H1 (cell line): Measurements from ENCODE around the gene NOXO1. TPM values are rescaled to one million over a fixed set of nuclear protein-coding genes. Genes with fewer than 3 reads are reported as not detected.
A peak's percentile ranks its signal among the peaks of the same experiment; 100 is the strongest.

Experiments
- CTCF ChIA-PET: fragments of 300-600 bp; sonication (Branson Sonifier 250); formaldehyde crosslinking; loops from one replicate; lab custom pipeline; 2021; ENCODE audit not compliant: partially characterized antibody; lab: Charles Lee
- POLR2A ChIA-PET: fragments of 300-600 bp; sonication (Branson Sonifier 250); formaldehyde crosslinking; loops from one replicate; lab custom pipeline; 2021; ENCODE audit warnings: inconsistent platforms; ENCODE audit not compliant: partially characterized antibody; lab: Charles Lee
- DNase-seq, 2 experiments: peaks; one replicate each; pipeline versions ENCODE4 v3.0.0 to v3.0.0-alpha.2; 2010 to 2022; ENCODE audit warnings: low spot score in 2 of 2, low read depth in 1 of 2, mixed read lengths in 1 of 2
- FAIRE-seq: peaks from 2 replicates; lab custom pipeline; 2011; peaks lifted over from hg19 to GRCh38; lab: Jason Lieb, UNC
- H2AFZ ChIP-seq: 2 replicates; pipeline ENCODE4 v1.8.1; 2012; ENCODE audit warnings: low read length, inconsistent platforms
- H2AK5ac ChIP-seq: 2 replicates; pipeline ENCODE4 v1.6.1; 2013; ENCODE audit warnings: low read depth, low read length
- H2BK120ac ChIP-seq: replicated peaks from 2 replicates; pipeline ENCODE3; 2013; ENCODE audit warnings: low read depth, low read length, inconsistent platforms
- H2BK12ac ChIP-seq: 2 replicates; pipeline ENCODE4 v1.6.1; 2013; ENCODE audit warnings: low read depth, low read length
- H2BK15ac ChIP-seq: 2 replicates; pipeline ENCODE4 v1.6.1; 2013; ENCODE audit warnings: low read length
- H2BK20ac ChIP-seq: 2 replicates; pipeline ENCODE4 v1.6.1; 2013; ENCODE audit warnings: low read length
- H2BK5ac ChIP-seq: 2 replicates; pipeline ENCODE4 v1.6.1; 2013; ENCODE audit warnings: low read depth, low read length
- H3K14ac ChIP-seq: 2 replicates; pipeline ENCODE4 v1.6.1; 2013; ENCODE audit warnings: inconsistent platforms; ENCODE audit not compliant: insufficient read length
- H3K18ac ChIP-seq: 2 replicates; pipeline ENCODE4 v1.6.1; 2013; ENCODE audit warnings: low read length; ENCODE audit errors: extremely low read depth
- H3K23ac ChIP-seq: 2 replicates; pipeline ENCODE4 v1.6.1; 2013; ENCODE audit warnings: inconsistent platforms; ENCODE audit not compliant: insufficient read length
- H3K23me2 ChIP-seq: 2 replicates; pipeline ENCODE4 v1.6.1; 2013; ENCODE audit warnings: low read depth, low read length
- H3K27ac ChIP-seq: 2 replicates; pipeline ENCODE4 v1.6.1; 2011; ENCODE audit warnings: low read depth, low read length, inconsistent platforms
- H3K27me3 ChIP-seq, 4 experiments: replicated peaks in 1 of 4; 1 replicate in 1 of 4; 2 replicates in 3 of 4; pipeline versions ENCODE4 v1.6.1 to v1.8.1; 2011 to 2013; ENCODE audit warnings: low read length in 3 of 4, mild to moderate bottlenecking in 3 of 4, inconsistent platforms in 2 of 4, mixed read lengths in 2 of 4, moderate library complexity in 1 of 4; ENCODE audit not compliant: control insufficient read depth in 3 of 4, insufficient read depth in 3 of 4; ENCODE audit errors: extremely low read depth in 1 of 4
- H3K36me3 ChIP-seq, 4 experiments: 2 replicates each; pipeline versions ENCODE4 v1.6.1 to v1.8.1; 2011 to 2013; ENCODE audit warnings: mild to moderate bottlenecking in 4 of 4, low read length in 3 of 4, moderate library complexity in 2 of 4, control low read depth in 1 of 4, inconsistent platforms in 1 of 4; ENCODE audit not compliant: insufficient read depth in 4 of 4, control insufficient read depth in 2 of 4
- H3K4ac ChIP-seq: replicated peaks from 2 replicates; pipeline ENCODE3; 2013; ENCODE audit warnings: low read length, low read depth, mixed read lengths, inconsistent platforms; ENCODE audit not compliant: insufficient read length
- H3K4me1 ChIP-seq, 4 experiments: replicated peaks in 1 of 4; 1 replicate in 1 of 4; 2 replicates in 3 of 4; pipeline versions ENCODE4 v1.6.1 to v1.8.1; 2011 to 2013; ENCODE audit warnings: low read length in 3 of 4, inconsistent platforms in 2 of 4, mixed read lengths in 1 of 4; ENCODE audit not compliant: insufficient read depth in 4 of 4, control insufficient read depth in 3 of 4
- H3K4me2 ChIP-seq, 2 experiments: 2 replicates each; pipeline versions ENCODE4 v1.6.1 to v1.8.1; 2011 to 2013; ENCODE audit warnings: low read depth in 2 of 2, low read length in 2 of 2, control low read depth in 1 of 2, inconsistent platforms in 1 of 2, mild to moderate bottlenecking in 1 of 2; ENCODE audit not compliant: insufficient read depth in 1 of 2
- H3K4me3 ChIP-seq, 4 experiments: fragments of 200-600, 300-600 bp in 1 of 4; sonication (generic), shearing (Covaris generic), sonication (Bioruptor Twin) in 1 of 4; 2 replicates each; pipeline versions ENCODE4 v1.5.1 to v1.8.1; 2011 to 2016; ENCODE audit warnings: low read length in 4 of 4, low read depth in 3 of 4, control low read depth in 2 of 4, inconsistent platforms in 2 of 4, mild to moderate bottlenecking in 2 of 4, mixed read lengths in 1 of 4, moderate library complexity in 1 of 4; ENCODE audit not compliant: insufficient read depth in 2 of 4; ENCODE audit errors: extremely low read depth in 1 of 4
- H3K56ac ChIP-seq: replicated peaks from 2 replicates; pipeline ENCODE3; 2013; ENCODE audit warnings: low read depth, mild to moderate bottlenecking, mixed read lengths, low read length, inconsistent platforms; ENCODE audit not compliant: insufficient read length
- H3K79me1 ChIP-seq: 2 replicates; pipeline ENCODE4 v1.6.1; 2013; ENCODE audit warnings: low read depth, low read length, control low read depth
- H3K79me2 ChIP-seq, 2 experiments: 2 replicates each; pipeline versions ENCODE4 v1.6.1 to v1.8.1; 2012 to 2013; ENCODE audit warnings: low read length in 2 of 2, mild to moderate bottlenecking in 2 of 2, inconsistent platforms in 1 of 2; ENCODE audit not compliant: insufficient read depth in 2 of 2, control insufficient read depth in 1 of 2
- H3K9ac ChIP-seq, 4 experiments: replicated peaks in 1 of 4; 1 replicate in 1 of 4; 2 replicates in 3 of 4; pipeline versions ENCODE4 v1.6.1 to v1.8.1; 2011 to 2013; ENCODE audit warnings: low read depth in 3 of 4, low read length in 3 of 4, control low read depth in 2 of 4, mild to moderate bottlenecking in 2 of 4, moderate library complexity in 2 of 4, inconsistent platforms in 1 of 4; ENCODE audit errors: extremely low read depth in 1 of 4
- H3K9me3 ChIP-seq, 2 experiments: 2 replicates each; pipeline versions ENCODE4 v1.6.1 to v1.8.1; 2012 to 2013; ENCODE audit warnings: mild to moderate bottlenecking in 2 of 2, moderate library complexity in 2 of 2, control low read depth in 1 of 2, inconsistent platforms in 1 of 2, low read depth in 1 of 2, low read length in 1 of 2, mixed read lengths in 1 of 2; ENCODE audit not compliant: insufficient read depth in 2 of 2
- H4K20me1 ChIP-seq, 2 experiments: replicated peaks in 1 of 2; 2 replicates each; pipeline versions ENCODE3 to v1.8.1; 2011 to 2013; ENCODE audit warnings: inconsistent platforms in 2 of 2, low read length in 2 of 2, mild to moderate bottlenecking in 1 of 2; ENCODE audit not compliant: insufficient read depth in 2 of 2, control insufficient read depth in 1 of 2
- H4K5ac ChIP-seq: 2 replicates; pipeline ENCODE4 v1.6.1; 2013; ENCODE audit warnings: low read length, low read depth, mixed read lengths, inconsistent platforms; ENCODE audit not compliant: insufficient read length
- H4K8ac ChIP-seq: 2 replicates; pipeline ENCODE4 v1.8.0; 2013; ENCODE audit warnings: mild to moderate bottlenecking, moderate library complexity, low read length, inconsistent platforms; ENCODE audit not compliant: insufficient read depth; ENCODE audit errors: extremely low read depth
- H4K91ac ChIP-seq: replicated peaks from 2 replicates; pipeline ENCODE3; 2013; ENCODE audit warnings: low read length, mixed read lengths, inconsistent platforms; ENCODE audit not compliant: insufficient read length
- FOSL1 ChIP-seq: IDR thresholded peaks from 2 replicates; pipeline ENCODE4 v1.6.1; 2011; ENCODE audit warnings: mild to moderate bottlenecking, low read depth, low read length, moderate library complexity; ENCODE audit not compliant: insufficient read depth
- RBBP5 ChIP-seq: IDR thresholded peaks from 2 replicates; pipeline ENCODE4 v1.7.1; 2012; ENCODE audit warnings: low read depth, mild to moderate bottlenecking, inconsistent platforms, low read length, moderate library complexity, borderline replicate concordance
- SP4 ChIP-seq: IDR thresholded peaks from 2 replicates; pipeline ENCODE4 v1.6.1; 2012; ENCODE audit warnings: low read length, inconsistent platforms
- WGBS, 2 experiments: shearing (Covaris generic) in 1 of 2; methylation state at CpG; one replicate each; pipeline versions ENCODE4 v1.1.6 to v1.1.7; 2013 to 2015; ENCODE audit warnings: low lambda C conversion rate in 2 of 2, mixed read lengths in 2 of 2, inconsistent platforms in 1 of 2, low coverage in 1 of 2, missing lambda C conversion rate in 1 of 2; ENCODE audit not compliant: insufficient replicate concordance in 2 of 2, insufficient coverage in 1 of 2, insufficient read length in 1 of 2; ENCODE audit errors: extremely low coverage in 1 of 2, missing lambda C conversion rate in 1 of 2; 5-methylcytosine and 5-hydroxymethylcytosine counted together
- polyA plus RNA-seq, 7 experiments: library from polyadenylated mRNA; depleted of rRNA in 3 of 7; stranded (reverse) in 5 of 7; unstranded in 2 of 7; fragments of >200 nt in 5 of 7; fragments of 200-250 nt in 2 of 7; gene quantifications; 1 replicate in 5 of 7; 2 replicates in 1 of 7; 4 replicates in 1 of 7; pipeline versions ENCODE4 v1.2.1 to v1.2.3, GENCODE V29; 2011 to 2013; ENCODE audit warnings: missing spikeins in 2 of 7, mixed read lengths in 2 of 7
- total RNA-seq: library from RNA; stranded (reverse); fragmentation: NEBNext Ultra II Directional; extraction: Animal tissue kit (Norgen Biotek cat#: 25700); gene quantifications from 2 replicates; pipeline ENCODE4 v1.2.1, GENCODE V29; 2021

Gene NOXO1
- total and polyA plus RNA-seq, 2 of the 8 experiments (the other 6 are each of a cell fraction or from before 2014, with no cell fraction given): 1.3 to 2.5 TPM

- Histone ChIP-seq H3K18ac (no peak overlapping the region), H4K5ac (no peak overlapping the region), H3K23ac (no peak overlapping the region), H2BK20ac (no peak overlapping the region), H2AFZ (no peak overlapping the region), H3K4me1 (peaks cover 3 to 38% (median 22%) of the 10 kb centered on the region in 4 experiments), H3K23me2 (peaks cover 12% of the 10 kb centered on the region; the same call in 1 of the 2 replicates), H3K56ac (no peak overlapping the region), H3K27me3 (no peaks in the 10 kb centered on the region), H3K4me2 (peak overlapping the region; percentile 89 to 92; a peak in 3 of 4 replicates), H2BK5ac (no peak overlapping the region), H4K91ac (no peak overlapping the region), H3K9me3 (no peaks in the 10 kb centered on the region), H3K36me3 (peaks cover 0 to 4% (median under 1%) of the 10 kb centered on the region in 4 experiments; a peak in 2 of 8 replicates), H4K8ac (no peak overlapping the region), H4K20me1 (peaks cover 23 to 51% of the 10 kb centered on the region in 2 experiments), H2BK15ac (no peak overlapping the region), H3K14ac (no peak overlapping the region), H3K4me3 (peak overlapping the region in 3 of 4 experiments; percentile 80 to 95 (median 86); a peak in 5 of 8 replicates), H2BK12ac (no peak overlapping the region), H2AK5ac (no peak overlapping the region), H3K79me1 (peaks cover 9% of the 10 kb centered on the region; the same call in 1 of the 2 replicates), H3K79me2 (peaks cover 22 to 50% of the 10 kb centered on the region in 2 experiments; a peak in 3 of 4 replicates), H3K27ac (no peak overlapping the region), H2BK120ac (no peak overlapping the region), H3K4ac (no peak overlapping the region), H3K9ac (no peak overlapping the region)
- DNase-seq (no peak), FAIRE-seq (no peak)
- TF ChIP-seq SP4: no peak
- no peak for TF ChIP-seq RBBP5
- no peak for TF ChIP-seq FOSL1
- ChIA-PET CTCF (interaction anchor here (0.8 to 2.8 kb wide), 10 partner anchors 9 to 139 kb away, joined by 3 to 7 read pairs (median 6); partner anchors contain the start of genes NHERF2 and NPW), POLR2A (interaction anchor here (0.6 to 2.8 kb wide), 14 partner anchors 9 to 232 kb away, joined by 3 to 17 read pairs (median 4); partner anchors contain the start of genes NPW, RPS2, TBL3 and TRAF7)
- WGBS, 2 experiments: 90% methylated on average over 15 of the region's 15 CpGs; no CpG with 5 or more reads in 1 of the 2 experiments
Measured at GRCh38 chr16:2008009-2008526, 26.8 kb upstream of the NOXO1 start.
